ENCODE data around the gene ADGRV1.

- TF ChIP-seq POLR2AphosphoS5 (IDR thresholded peaks at IDR 0.05) (no peak), CTCF (IDR thresholded peaks at IDR 0.05) (no peak), POLR2A (IDR thresholded peaks at IDR 0.05) (no peak)
These were observed 628.4 kb downstream of the ADGRV1 start for GRCh38 chr5:91187032-91187431.
